HG02973 (cell line): Measurements from ENCODE around the gene GPR142.
A peak's percentile ranks its signal among the peaks of the same experiment; 100 is the strongest.
"Not testable (repeated sequence)": the region's sequence is repeated elsewhere in the genome, so short reads cannot be mapped to it uniquely, and the experiment has no call there.

ENCODE experiments used
- ATAC-seq: cut with Tn5 transposase; IDR thresholded peaks from one replicate; pipeline ENCODE4 v1.9.1; 2021; ENCODE audit warnings: moderate library complexity; ENCODE audit not compliant: unreplicated experiment

Gene GPR142

GRCh38 chr17:74391771-74392170 is 24.5 kb downstream of the GPR142 start:
- ATAC-seq, result no peak

DNA sequence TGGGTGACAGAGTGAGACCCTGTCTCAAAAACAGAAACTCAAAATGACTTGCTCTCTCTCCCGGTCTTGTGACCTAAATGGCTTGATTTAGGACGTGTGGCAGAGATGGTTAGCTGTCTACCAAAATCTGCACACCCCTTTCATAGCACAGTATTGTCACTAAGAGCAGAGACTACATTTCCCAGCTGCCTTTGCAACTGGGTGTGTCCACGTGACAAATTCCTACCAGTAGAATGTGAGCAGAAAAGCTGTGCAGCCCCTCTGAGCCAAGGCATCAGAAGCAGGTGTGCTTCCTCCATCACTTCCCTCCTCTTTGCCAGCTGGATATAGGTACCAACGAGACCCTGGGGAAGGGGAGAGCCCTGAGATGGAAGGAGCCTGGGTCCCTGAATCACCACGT is 25.5 kb downstream of the GPR142 start:
- no peak for ATAC-seq

- ATAC-seq, result no peak
Measured at GRCh38 chr17:74393346-74393942, 26.1 kb downstream of the GPR142 start.

- ATAC-seq, result no peak
Measured at GRCh38 chr17:74394275-74394950, 27.1 kb downstream of the GPR142 start.

DNA sequence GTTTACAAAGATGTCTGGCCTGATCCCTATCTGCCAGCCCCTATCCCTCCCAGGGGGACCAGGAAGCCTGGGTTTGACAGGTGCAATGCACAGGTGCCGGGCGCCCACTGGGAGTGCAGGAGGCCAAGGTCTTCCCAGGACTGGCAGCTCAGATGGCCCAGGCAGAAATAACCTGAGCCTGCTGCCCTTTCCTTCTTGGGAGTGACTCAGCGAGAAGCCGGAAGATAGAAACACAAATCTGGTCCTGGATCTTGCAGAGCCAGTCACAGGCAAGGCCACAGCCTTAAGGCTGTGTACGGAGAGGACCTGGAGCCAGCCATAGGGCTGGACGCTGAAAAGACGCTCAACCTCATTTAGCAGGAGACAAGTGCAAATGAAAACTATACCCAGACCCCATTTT is 27.7 kb downstream of the GPR142 start:
- ATAC-seq, result no peak

DNA sequence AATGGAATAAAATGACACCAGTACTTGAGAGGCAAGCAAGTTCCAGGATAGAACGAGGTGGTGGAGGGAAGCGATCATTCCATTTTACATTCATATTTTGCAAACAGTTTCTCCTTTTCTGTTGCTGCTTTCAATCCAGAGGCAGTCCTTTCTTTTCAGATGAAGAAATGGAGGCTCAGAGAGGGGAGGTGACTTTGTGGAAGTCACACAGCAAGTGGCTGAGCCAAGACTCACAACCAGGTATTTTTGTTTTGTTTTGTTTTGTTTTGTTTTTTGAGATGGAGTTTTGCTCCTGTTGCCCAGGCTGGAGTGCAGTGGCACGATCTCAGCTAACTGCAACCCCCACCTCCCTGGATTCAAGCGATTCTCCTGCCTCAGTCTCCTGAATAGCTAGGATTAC is 29.3 kb downstream of the GPR142 start:
- no peak for ATAC-seq

DNA sequence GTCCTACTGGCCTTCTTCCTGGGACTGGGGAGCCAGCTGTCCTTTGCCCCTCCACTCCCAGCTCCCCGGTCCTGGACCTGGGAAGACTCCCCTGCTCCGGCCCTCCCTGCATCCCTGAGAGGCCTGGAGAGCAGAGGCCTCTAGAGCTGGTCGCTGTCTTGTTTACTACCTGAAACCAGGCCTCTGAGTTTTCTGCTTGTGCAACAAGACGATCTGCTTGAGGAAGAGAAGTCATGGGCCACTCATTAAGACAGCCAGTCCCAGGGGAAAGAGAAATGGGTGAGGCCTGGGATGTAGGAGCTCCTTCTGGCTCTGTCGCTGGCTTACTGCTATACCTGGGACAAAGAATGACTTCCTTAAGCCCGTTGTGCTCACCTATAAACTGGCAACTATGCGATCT is 34.7 kb downstream of the GPR142 start:
- no peak for ATAC-seq

GRCh38 chr17:74403512-74404137 is 36.3 kb downstream of the GPR142 start:
- ATAC-seq, result no peak

GRCh38 chr17:74404218-74404617 is 36.9 kb downstream of the GPR142 start:
- ATAC-seq, result no peak

GRCh38 chr17:74404789-74405188 is 37.5 kb downstream of the GPR142 start:
- ATAC-seq, result no peak

DNA sequence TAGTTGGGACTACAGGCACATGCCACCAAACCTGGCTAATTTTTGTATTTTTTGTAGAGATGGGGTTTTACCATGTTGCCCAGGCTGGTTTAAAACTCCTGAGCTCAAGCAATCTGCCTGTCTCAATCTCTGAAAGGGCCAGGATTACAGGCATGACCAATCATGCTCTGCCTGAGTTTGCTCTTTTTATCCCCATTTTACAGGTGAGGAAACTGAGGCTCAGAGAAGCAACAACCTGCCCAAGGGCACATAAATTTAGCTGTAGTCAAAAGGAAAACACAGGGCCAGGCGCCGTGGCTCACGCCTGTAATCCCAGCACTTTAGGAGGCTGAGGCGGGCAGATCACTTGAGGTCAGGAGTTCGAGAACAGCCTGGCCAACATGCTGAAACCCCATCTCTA is 38.0 kb downstream of the GPR142 start:
- not testable (repeated sequence) for ATAC-seq

- ATAC-seq, result no peak
Measured at GRCh38 chr17:74407384-74407783, 40.1 kb downstream of the GPR142 start.

GRCh38 chr17:74408262-74408661 is 41.0 kb downstream of the GPR142 start:
- ATAC-seq, result no peak

DNA sequence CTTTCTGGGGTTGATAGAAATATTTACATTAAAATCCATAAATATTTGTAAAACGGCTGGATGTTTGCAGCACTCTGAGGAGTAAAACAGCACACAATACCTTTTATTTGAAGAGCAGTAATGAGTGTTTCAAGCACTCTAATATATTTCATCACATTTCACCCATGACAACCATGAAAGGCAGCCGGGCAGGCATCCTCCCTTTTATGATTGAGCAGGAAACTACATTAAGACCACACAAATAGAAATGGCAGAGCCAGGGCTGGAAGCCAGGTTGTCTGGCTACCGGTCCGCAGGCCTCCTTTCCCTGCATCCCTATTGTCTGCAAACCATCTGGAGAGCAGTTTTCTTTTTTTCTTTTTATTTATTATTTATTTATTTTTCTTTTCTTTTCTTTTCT is 41.5 kb downstream of the GPR142 start:
- ATAC-seq, result no peak

- ATAC-seq, result no peak
Measured at GRCh38 chr17:74410001-74410443, 42.7 kb downstream of the GPR142 start.

- no peak for ATAC-seq
Measured at GRCh38 chr17:74412581-74412980, 45.3 kb downstream of the GPR142 start.

DNA sequence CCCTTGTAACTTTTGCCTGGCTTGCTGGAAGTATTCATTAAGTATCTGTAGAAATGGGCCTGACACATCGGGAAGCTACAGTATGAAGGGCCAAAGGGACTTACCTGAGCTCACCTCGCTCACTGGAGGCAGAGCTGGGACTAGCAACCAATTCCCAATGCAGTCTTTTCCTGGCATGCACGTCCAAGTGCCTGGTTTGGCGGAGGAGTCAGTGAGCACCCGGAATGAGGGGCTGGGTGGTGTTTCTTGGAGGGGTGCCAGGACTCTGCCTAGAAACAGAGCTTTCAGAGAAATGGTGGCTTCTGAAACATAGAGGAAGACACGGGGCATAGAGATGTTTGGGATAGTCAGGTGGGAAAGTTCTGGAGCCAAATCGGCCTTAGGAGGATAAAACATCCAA is 46.2 kb downstream of the GPR142 start:
- no peak for ATAC-seq

DNA sequence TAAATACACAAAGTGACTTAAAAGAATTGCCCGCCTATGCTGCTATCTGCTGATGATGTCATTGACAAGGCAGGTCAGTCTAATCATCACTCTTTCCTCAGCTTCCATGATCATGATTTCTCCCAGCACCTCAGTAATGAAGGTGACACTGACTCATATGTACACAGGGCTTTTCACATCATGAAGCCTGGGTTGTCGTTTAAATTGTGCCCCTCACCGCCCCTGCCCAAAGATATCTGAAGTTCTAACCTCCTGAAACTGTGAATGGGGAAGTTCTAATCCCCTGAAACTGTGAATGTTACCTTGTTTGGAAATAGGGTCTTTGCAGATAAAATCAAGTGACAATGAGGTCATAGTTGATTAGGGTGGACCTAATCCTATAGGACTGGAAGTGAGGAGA is 47.2 kb downstream of the GPR142 start:
- ATAC-seq, result no peak

- ATAC-seq, result no peak
Measured at GRCh38 chr17:74415608-74416396, 48.5 kb downstream of the GPR142 start.

- peak; percentile 62 for ATAC-seq
Measured at GRCh38 chr17:74417178-74418045, 50.1 kb downstream of the GPR142 start.
